ENCODE results near the gene SLC7A8. TPM values are rescaled to one million over a fixed set of nuclear protein-coding genes. Genes with fewer than 3 reads are reported as not detected.
A peak's percentile ranks its signal among the peaks of the same experiment; 100 is the strongest.

SLC7A8 gene
- total RNA-seq, 1 donor from 2014 or later = 62.3 TPM

GRCh38 chr14:23079716-23080115 lies 103.7 kb downstream of the SLC7A8 start:
- no peaks in the 10 kb centered on the region for H3K27me3 Mint-ChIP-seq (ENCODE audit: low read depth)
- no peak overlapping the region for H3K27ac Mint-ChIP-seq
- no peaks in the 10 kb centered on the region for H3K9me3 Mint-ChIP-seq
- TF ChIP-seq CTCF (IDR thresholded peaks at IDR 0.05; ENCODE audit: unreplicated experiment) = no peak
- H3K4me1 Mint-ChIP-seq = no peaks in the 10 kb centered on the region
- H3K36me3 Mint-ChIP-seq = peaks cover 31% of the 10 kb centered on the region
- H3K4me3 Mint-ChIP-seq = no peak overlapping the region
- DNase-seq (ENCODE audit: low spot score in 2 of 2, unreplicated experiment in 2 of 2) = no peak

GRCh38 chr14:23078692-23079116 lies 104.8 kb downstream of the SLC7A8 start:
- no peak for TF ChIP-seq CTCF (IDR thresholded peaks at IDR 0.05; ENCODE audit: unreplicated experiment)
- no peak for DNase-seq (ENCODE audit: low spot score in 2 of 2, unreplicated experiment in 2 of 2)
- H3K36me3 Mint-ChIP-seq = peaks cover 32% of the 10 kb centered on the region
- H3K27me3 Mint-ChIP-seq (ENCODE audit: low read depth) = no peaks in the 10 kb centered on the region
- H3K9me3 Mint-ChIP-seq = no peaks in the 10 kb centered on the region
- no peak overlapping the region for H3K27ac Mint-ChIP-seq
- no peaks in the 10 kb centered on the region for H3K4me1 Mint-ChIP-seq
- H3K4me3 Mint-ChIP-seq = no peak overlapping the region

GRCh38 chr14:23077962-23078361 lies 105.5 kb downstream of the SLC7A8 start:
- Mint-ChIP-seq H3K27me3 (ENCODE audit: low read depth) (no peaks in the 10 kb centered on the region), H3K36me3 (peaks cover 32% of the 10 kb centered on the region), H3K4me3 (no peak overlapping the region), H3K4me1 (no peaks in the 10 kb centered on the region), H3K9me3 (no peaks in the 10 kb centered on the region), H3K27ac (no peak overlapping the region)
- no peak for TF ChIP-seq CTCF (IDR thresholded peaks at IDR 0.05; ENCODE audit: unreplicated experiment)
- no peak for DNase-seq (ENCODE audit: low spot score in 2 of 2, unreplicated experiment in 2 of 2)

GRCh38 chr14:23076785-23077408 lies 106.6 kb downstream of the SLC7A8 start:
- Mint-ChIP-seq H3K36me3 (peaks cover 35% of the 10 kb centered on the region), H3K4me1 (peaks cover 10% of the 10 kb centered on the region), H3K27me3 (ENCODE audit: low read depth) (no peaks in the 10 kb centered on the region), H3K27ac (no peak overlapping the region), H3K9me3 (no peaks in the 10 kb centered on the region), H3K4me3 (no peak overlapping the region)
- no peak for DNase-seq (ENCODE audit: low spot score in 2 of 2, unreplicated experiment in 2 of 2)
- peak; percentile 63 for TF ChIP-seq CTCF (IDR thresholded peaks at IDR 0.05; ENCODE audit: unreplicated experiment)

Other genes with a start within 250 kb of the SLC7A8 start
- gene HAUS4, start 226.6 kb downstream of the SLC7A8 start, total RNA-seq = 32.7 to 33.2 TPM (median 33.0 TPM) in 3 replicates
- gene AJUBA, start 201.1 kb downstream of the SLC7A8 start, total RNA-seq = 108 to 110 TPM (median 109 TPM) in 3 replicates
- gene C14orf93, start 173.5 kb downstream of the SLC7A8 start, total RNA-seq = 14.0 to 15.1 TPM (median 14.9 TPM) in 3 replicates
- 121 to 124 TPM (median 123 TPM) in 3 replicates for gene PSMB5, start 148.8 kb downstream of the SLC7A8 start, total RNA-seq
- 0.09 TPM in 1 of 3 replicates, not detected in the others for gene PSMB11, start 141.4 kb downstream of the SLC7A8 start, total RNA-seq
- gene CDH24, start 126.1 kb downstream of the SLC7A8 start, total RNA-seq = 26.4 to 30.4 TPM (median 29.3 TPM) in 3 replicates
- gene ACIN1, start 88.5 kb downstream of the SLC7A8 start, total RNA-seq = 372 to 401 TPM (median 374 TPM) in 3 replicates
- 43.2 to 48.5 TPM (median 45.6 TPM) in 3 replicates for gene C14orf119, start 88.2 kb downstream of the SLC7A8 start, total RNA-seq
- not detected in 3 replicates for gene CIROP, start 78.7 kb downstream of the SLC7A8 start, total RNA-seq
- gene CEBPE, start 64.4 kb downstream of the SLC7A8 start, total RNA-seq = not detected in 3 replicates
- not detected in 3 replicates for gene RNF212B, start 54.3 kb upstream of the SLC7A8 start, total RNA-seq
- gene HOMEZ, start 102.5 kb upstream of the SLC7A8 start, total RNA-seq = 11.9 to 14.4 TPM (median 13.7 TPM) in 3 replicates
- gene PPP1R3E, start 119.2 kb upstream of the SLC7A8 start, total RNA-seq = 9.3 to 11.5 TPM (median 10.7 TPM) in 3 replicates
- 27.1 to 30.1 TPM (median 27.9 TPM) in 3 replicates for gene BCL2L2, start 123.2 kb upstream of the SLC7A8 start, total RNA-seq
- 354 to 362 TPM (median 361 TPM) in 3 replicates for gene PABPN1, start 137.8 kb upstream of the SLC7A8 start, total RNA-seq
- 47.7 to 50.5 TPM (median 49.0 TPM) in 3 replicates for gene SLC22A17, start 169.2 kb upstream of the SLC7A8 start, total RNA-seq
- gene EFS, start 181.5 kb upstream of the SLC7A8 start, total RNA-seq = 76.8 to 82.1 TPM (median 81.2 TPM) in 3 replicates
- not detected in 3 replicates for gene IL25, start 189.1 kb upstream of the SLC7A8 start, total RNA-seq
- gene CMTM5, start 193.4 kb upstream of the SLC7A8 start, total RNA-seq = 0.29 TPM in 1 of 3 replicates, not detected in the others
- not detected in 3 replicates for gene MYH6, start 224.6 kb upstream of the SLC7A8 start, total RNA-seq